ENCODE results near the gene COG5. TPM values are rescaled to one million over a fixed set of nuclear protein-coding genes. Genes with fewer than 3 reads are reported as not detected.

Gene COG5
- total and polyA plus RNA-seq, 2 of the 8 experiments (the other 6 are each of a cell fraction or from before 2014, with no cell fraction given), result 10.5 to 28.1 TPM

- Histone ChIP-seq H2BK5ac (ENCODE audit: low read depth, low read length) (no peak overlapping the region), H3K4ac (replicated peaks; ENCODE audit: insufficient read length, low read depth, low read length) (no peak overlapping the region), H4K20me1 (replicated peaks in 1 of 2; ENCODE audit: control insufficient read depth in 1 of 2, insufficient read depth in 2 of 2, low read length in 2 of 2) (no peaks in the 10 kb centered on the region), H3K79me1 (ENCODE audit: low read depth, low read length) (no peaks in the 10 kb centered on the region), H3K56ac (replicated peaks; ENCODE audit: insufficient read length, low read depth, low read length) (no peak overlapping the region), H4K8ac (ENCODE audit: extremely low read depth, insufficient read depth, low read length) (no peak overlapping the region; the same call in 1 of the 2 replicates), H3K4me3 (ENCODE audit: extremely low read depth in 1 of 4, insufficient read depth in 2 of 4, low read depth in 3 of 4, low read length in 4 of 4) (no peak overlapping the region), H3K4me1 (replicated peaks in 1 of 4; ENCODE audit: control insufficient read depth in 3 of 4, insufficient read depth in 4 of 4, low read length in 3 of 4) (no peaks in the 10 kb centered on the region), H3K27ac (ENCODE audit: low read depth, low read length) (no peak overlapping the region), H2BK12ac (ENCODE audit: low read depth, low read length) (no peak overlapping the region), H2BK20ac (ENCODE audit: low read length) (no peak overlapping the region), H3K9me3 (ENCODE audit: insufficient read depth in 2 of 2, low read depth in 1 of 2, low read length in 1 of 2) (no peaks in the 10 kb centered on the region), H2BK15ac (ENCODE audit: low read length) (no peak overlapping the region), H3K9ac (replicated peaks in 1 of 4; ENCODE audit: extremely low read depth in 1 of 4, low read depth in 3 of 4, low read length in 3 of 4) (no peak overlapping the region), H3K4me2 (ENCODE audit: insufficient read depth in 1 of 2, low read depth in 2 of 2, low read length in 2 of 2) (no peak overlapping the region), H4K5ac (ENCODE audit: insufficient read length, low read depth, low read length) (no peak overlapping the region), H3K14ac (ENCODE audit: insufficient read length) (no peak overlapping the region), H3K79me2 (ENCODE audit: control insufficient read depth in 1 of 2, insufficient read depth in 2 of 2, low read length in 2 of 2) (no peaks in the 10 kb centered on the region), H3K36me3 (ENCODE audit: control insufficient read depth in 2 of 4, insufficient read depth in 4 of 4, low read length in 3 of 4) (no peaks in the 10 kb centered on the region), H2AFZ (ENCODE audit: low read length) (no peak overlapping the region), H3K27me3 (replicated peaks in 1 of 4; ENCODE audit: control insufficient read depth in 3 of 4, extremely low read depth in 1 of 4, insufficient read depth in 3 of 4, low read length in 3 of 4) (no peaks in the 10 kb centered on the region), H2AK5ac (ENCODE audit: low read depth, low read length) (no peak overlapping the region), H3K23ac (ENCODE audit: insufficient read length) (no peak overlapping the region), H3K18ac (ENCODE audit: extremely low read depth, low read length) (no peak overlapping the region), H4K91ac (replicated peaks; ENCODE audit: insufficient read length, low read length) (no peak overlapping the region), H3K23me2 (ENCODE audit: low read depth, low read length) (no peaks in the 10 kb centered on the region; the same call in 1 of the 2 replicates), H2BK120ac (replicated peaks; ENCODE audit: low read depth, low read length) (no peak overlapping the region)
- no peak for FAIRE-seq
- TF ChIP-seq POLR2A (IDR thresholded peaks at IDR 0.05; ENCODE audit: control extremely low read depth in 1 of 2, low read depth in 2 of 2, low read length in 2 of 2), result no peak
- TF ChIP-seq TEAD4 (IDR thresholded peaks at IDR 0.05; ENCODE audit: low read depth, low read length), result no peak
- TF ChIP-seq SIN3A (conservative IDR thresholded peaks at IDR 0.05 in 1 of 2, IDR thresholded peaks at IDR 0.05 in 1 of 2; ENCODE audit: low read depth in 1 of 2, low read length in 2 of 2), result no peak
- TF ChIP-seq SIX5 (IDR thresholded peaks at IDR 0.05; ENCODE audit: low read depth, low read length), result no peak
- no peak for TF ChIP-seq CBX5 (IDR thresholded peaks at IDR 0.05; ENCODE audit: low read depth, low read length)
- no peak for TF ChIP-seq HDAC2 (IDR thresholded peaks at IDR 0.05; ENCODE audit: borderline replicate concordance in 1 of 2, low read depth in 2 of 2, low read length in 2 of 2)
- WGBS, 2 experiments (ENCODE audit: extremely low coverage in 1 of 2, insufficient coverage in 1 of 2, insufficient read length in 1 of 2, insufficient replicate concordance in 2 of 2, low coverage in 1 of 2, low lambda C conversion rate in 2 of 2, missing lambda C conversion rate in 1 of 2), result 97% methylated on average over 5 of the region's 5 CpGs; no CpG with 5 or more reads in 1 of the 2 experiments
- POLR2A ChIA-PET (ENCODE audit: partially characterized antibody), result no interaction called here
- CTCF ChIA-PET (ENCODE audit: partially characterized antibody), result no interaction called here
- DNase-seq (ENCODE audit: low read depth in 1 of 2, low spot score in 2 of 2), result no peak
Measured at GRCh38 chr7:107254398-107254985, 309.2 kb downstream of the COG5 start.
